ENCODE measurements around the gene WDR37. TPM values are rescaled to one million over a fixed set of nuclear protein-coding genes. Genes with fewer than 3 reads are reported as not detected.
"Not testable (repeated sequence)": the region's sequence is repeated elsewhere in the genome, so short reads cannot be mapped to it uniquely, and the experiment has no call there.

Gene WDR37
- total RNA-seq, 1 experiment from 2014 or later: 5.6 TPM

DNA sequence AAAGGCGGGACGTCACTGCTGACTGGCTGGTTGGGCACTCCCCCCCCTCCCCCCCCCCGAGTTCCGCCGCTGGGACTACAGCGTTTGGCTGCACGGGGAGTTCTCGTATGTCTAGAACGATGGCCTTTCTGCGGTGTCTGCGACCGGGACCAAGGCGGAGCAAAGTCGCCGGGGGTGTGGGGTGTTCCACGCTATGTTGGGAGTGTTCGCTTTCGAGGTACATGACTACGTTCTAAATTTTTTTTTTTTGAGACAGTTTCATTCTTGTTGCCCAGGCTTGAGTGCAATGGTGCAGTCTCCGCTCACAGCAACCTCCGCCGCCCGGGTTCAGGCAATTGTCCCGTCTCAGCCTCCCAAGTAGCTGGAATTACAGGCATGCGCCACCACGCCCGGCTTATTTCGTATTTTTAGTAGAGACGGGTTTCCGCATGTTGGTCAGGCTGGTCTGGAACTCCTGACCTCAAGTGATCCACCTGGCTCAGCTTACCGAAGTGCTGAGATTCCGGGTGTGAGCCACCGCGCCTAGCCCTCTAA is 6.7 kb upstream of the WDR37 start:
- Histone ChIP-seq H3K27me3 (no peaks in the 10 kb centered on the region), H3K4me3 (peak overlapping the region; percentile 70), H3K9me3 (replicated peaks) (no peaks in the 10 kb centered on the region), H3K27ac (peak overlapping the region; percentile 83), H3K4me1 (no peaks in the 10 kb centered on the region), H3K36me3 (peaks cover 20% of the 10 kb centered on the region)
- peak in 1 of 2 experiments; percentile 31 for DNase-seq

DNA sequence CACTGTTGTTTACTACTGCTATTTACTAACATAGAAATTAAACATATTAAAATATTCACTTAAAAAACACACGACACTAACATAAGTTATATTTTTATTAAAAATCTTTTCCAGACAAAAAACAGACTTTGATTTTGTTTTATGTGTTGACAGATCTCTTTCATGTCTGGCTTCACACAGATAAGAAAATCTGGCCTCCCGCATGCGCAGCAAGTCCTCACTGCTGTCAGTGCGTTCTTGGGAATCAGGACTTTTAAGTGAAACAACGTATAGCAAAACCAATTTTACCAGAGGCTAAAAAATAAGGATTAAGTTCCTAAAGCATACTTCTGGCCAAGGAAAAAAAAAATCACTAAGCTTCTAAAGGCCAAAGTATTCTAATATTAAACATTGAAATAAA is 6.0 kb upstream of the WDR37 start:
- no peak for DNase-seq
- Histone ChIP-seq H3K9me3 (replicated peaks) (no peaks in the 10 kb centered on the region), H3K27me3 (no peaks in the 10 kb centered on the region), H3K4me3 (peak overlapping the region; percentile 70), H3K36me3 (peaks cover 20% of the 10 kb centered on the region), H3K4me1 (no peaks in the 10 kb centered on the region), H3K27ac (no peak overlapping the region)

DNA sequence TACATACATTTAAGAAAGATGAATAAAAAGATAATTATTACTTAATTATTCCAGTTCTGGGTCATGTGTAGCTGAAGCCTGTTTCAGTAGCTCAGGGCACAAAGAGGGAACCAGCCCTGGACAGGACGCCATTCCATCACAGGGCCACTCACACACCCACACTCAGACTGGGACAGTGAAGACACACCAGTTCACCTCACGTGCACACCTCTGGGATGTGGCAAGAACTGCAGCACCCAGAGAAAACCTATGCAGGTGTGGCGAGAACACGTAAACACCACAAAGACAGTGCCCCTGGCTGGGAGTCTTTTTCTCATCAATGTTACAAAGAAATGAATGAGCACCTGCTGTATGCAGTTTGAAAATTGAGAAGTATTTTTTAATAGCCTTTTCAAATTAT is 5.6 kb upstream of the WDR37 start:
- H3K36me3 ChIP-seq: peaks cover 20% of the 10 kb centered on the region
- no peak overlapping the region for H3K27ac ChIP-seq
- H3K4me3 ChIP-seq: peak overlapping the region; percentile 70; the same call in 1 of the 2 replicates

DNA sequence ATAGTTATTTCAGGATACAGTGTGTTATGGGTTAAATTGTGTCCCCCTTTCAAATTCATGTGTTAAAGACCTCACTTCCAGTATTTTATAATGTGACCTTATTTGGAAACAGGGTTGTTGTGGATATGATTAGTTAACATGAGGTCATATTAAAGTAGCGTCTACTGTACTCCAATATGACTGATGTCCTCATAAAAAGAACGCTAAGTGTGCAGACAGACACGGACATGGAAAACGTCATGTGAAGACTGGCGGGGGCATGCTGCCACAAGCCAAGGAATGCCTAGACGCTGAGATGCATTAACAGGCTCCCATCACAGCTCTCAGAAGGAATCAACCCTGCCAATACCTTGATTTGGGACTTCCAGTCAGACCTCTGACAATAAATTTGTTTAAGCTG is 1.5 kb upstream of the WDR37 start:
- no peak overlapping the region for H3K27ac ChIP-seq
- H3K4me3 ChIP-seq: no peak overlapping the region
- no peaks in the 10 kb centered on the region for H3K4me1 ChIP-seq
- H3K27me3 ChIP-seq: no peaks in the 10 kb centered on the region
- no peak for DNase-seq
- H3K9me3 ChIP-seq (replicated peaks): no peaks in the 10 kb centered on the region
- peaks cover 16% of the 10 kb centered on the region for H3K36me3 ChIP-seq

More for the DNA sequence above, 5.6 kb upstream of the WDR37 start:
- no peaks in the 10 kb centered on the region for H3K27me3 ChIP-seq
- H3K4me1 ChIP-seq: no peaks in the 10 kb centered on the region
- H3K9me3 ChIP-seq (replicated peaks): no peaks in the 10 kb centered on the region
- no peak for DNase-seq

DNA sequence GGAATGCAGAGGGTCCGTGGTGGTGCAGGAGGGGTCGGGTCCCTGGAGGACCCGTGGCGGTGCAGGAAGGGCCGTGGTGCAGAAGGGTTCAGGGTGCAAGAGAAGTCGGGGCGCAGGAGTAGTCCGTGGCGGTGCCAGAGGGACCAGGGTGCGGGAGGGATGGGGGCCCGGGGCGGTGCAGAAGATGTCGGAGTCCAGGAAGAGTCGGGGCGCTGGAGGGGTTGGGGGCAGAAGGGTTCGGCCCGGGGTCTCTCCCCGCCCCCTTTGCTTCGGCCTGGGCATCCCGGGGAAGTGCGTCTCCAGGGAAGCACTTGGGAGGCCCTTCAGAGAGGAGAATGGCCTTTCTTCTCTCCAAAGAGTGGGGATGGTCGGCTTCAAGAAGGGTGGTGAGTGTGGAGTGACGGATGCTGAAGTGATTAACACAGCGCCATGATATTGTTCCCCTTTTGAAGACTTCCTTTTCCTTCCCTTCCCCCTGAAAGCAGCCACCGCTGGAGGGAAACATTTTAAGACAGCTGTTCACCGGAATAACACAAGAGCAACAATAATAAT is 997 bp downstream of the WDR37 start:
- H3K4me3 ChIP-seq: peak overlapping the region; percentile 94
- H3K27ac ChIP-seq: no peak overlapping the region
- peaks cover 9% of the 10 kb centered on the region for H3K36me3 ChIP-seq
- no peaks in the 10 kb centered on the region for H3K9me3 ChIP-seq (replicated peaks)
- no peaks in the 10 kb centered on the region for H3K4me1 ChIP-seq
- H3K27me3 ChIP-seq: no peaks in the 10 kb centered on the region
- no peak for DNase-seq

DNA sequence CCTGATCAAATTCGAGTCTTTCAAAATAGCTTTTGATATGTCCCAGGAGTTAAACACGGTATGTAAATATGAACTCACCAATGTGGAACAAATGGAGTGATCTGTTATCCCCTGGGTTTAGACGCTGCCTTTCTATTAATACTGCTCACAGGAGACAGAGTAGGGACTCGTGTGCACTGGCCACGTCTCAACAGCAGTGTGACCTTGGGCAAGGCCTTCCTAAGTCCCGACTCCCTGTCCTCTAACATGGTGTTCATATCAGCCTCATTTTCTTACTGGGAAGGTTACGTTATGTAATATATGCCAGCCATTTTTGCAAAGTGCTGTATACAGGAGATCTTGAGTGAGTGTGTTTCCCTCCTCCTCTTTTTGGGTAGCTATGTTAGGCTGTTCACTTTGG is 1.8 kb downstream of the WDR37 start:
- Histone ChIP-seq H3K4me1 (no peaks in the 10 kb centered on the region), H3K4me3 (peak overlapping the region; percentile 94), H3K36me3 (peaks cover 3% of the 10 kb centered on the region; the same call in 1 of the 2 replicates), H3K27me3 (no peaks in the 10 kb centered on the region), H3K9me3 (replicated peaks) (no peaks in the 10 kb centered on the region), H3K27ac (no peak overlapping the region)
- no peak for DNase-seq

GRCh38 chr10:1059902-1060301 is 3.7 kb downstream of the WDR37 start:
- Histone ChIP-seq H3K4me3 (no peak overlapping the region), H3K9me3 (replicated peaks) (no peaks in the 10 kb centered on the region), H3K4me1 (no peaks in the 10 kb centered on the region), H3K27ac (no peak overlapping the region), H3K36me3 (no peaks in the 10 kb centered on the region), H3K27me3 (no peaks in the 10 kb centered on the region)
- DNase-seq: no peak

GRCh38 chr10:1061930-1062774 is 6.0 kb downstream of the WDR37 start:
- Histone ChIP-seq H3K27ac (no peak overlapping the region), H3K9me3 (replicated peaks) (no peaks in the 10 kb centered on the region), H3K27me3 (no peaks in the 10 kb centered on the region), H3K36me3 (no peaks in the 10 kb centered on the region), H3K4me3 (no peak overlapping the region), H3K4me1 (no peaks in the 10 kb centered on the region)
- DNase-seq: no peak

DNA sequence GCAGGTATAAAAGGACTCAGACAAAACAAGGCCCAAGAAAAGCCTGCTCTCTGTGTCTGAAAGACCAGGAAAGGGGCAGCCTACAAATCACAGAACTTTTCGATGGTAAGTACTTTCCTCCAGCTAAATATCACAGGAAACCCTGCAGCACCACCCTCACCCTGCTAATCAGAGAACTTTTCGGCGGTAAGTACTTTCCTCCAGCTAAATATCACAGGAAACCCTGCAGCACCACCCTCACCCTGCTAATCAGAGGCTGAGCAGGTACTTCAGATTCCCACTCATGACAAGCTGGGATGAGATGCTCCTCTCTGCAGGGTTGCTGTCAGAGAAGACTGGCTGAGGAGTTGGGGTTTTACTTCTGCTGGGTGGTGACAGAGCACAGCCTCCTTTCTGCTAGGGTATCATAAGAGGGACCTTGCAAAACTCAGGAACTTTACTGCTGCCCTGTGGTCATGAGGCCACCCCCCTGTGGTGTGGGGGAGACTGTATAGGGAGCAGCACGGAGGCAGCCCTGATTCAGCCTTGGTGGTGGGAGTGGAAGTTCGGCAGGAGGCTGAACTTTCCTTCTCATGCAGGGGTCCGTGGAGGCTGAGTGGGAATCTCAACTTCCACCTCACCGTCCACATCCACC is 7.2 kb downstream of the WDR37 start:
- H3K4me3 ChIP-seq: no peak overlapping the region
- no peak for DNase-seq
- no peaks in the 10 kb centered on the region for H3K4me1 ChIP-seq
- no peaks in the 10 kb centered on the region for H3K27me3 ChIP-seq
- no peaks in the 10 kb centered on the region for H3K9me3 ChIP-seq (replicated peaks)
- H3K27ac ChIP-seq: no peak overlapping the region
- H3K36me3 ChIP-seq: no peaks in the 10 kb centered on the region

- no peaks in the 10 kb centered on the region for H3K4me1 ChIP-seq
Observed at GRCh38 chr10:1064964-1065247, 8.7 kb downstream of the WDR37 start.

GRCh38 chr10:1066734-1067133 is 10.5 kb downstream of the WDR37 start:
- not testable (repeated sequence) for H3K27ac ChIP-seq; H3K4me1 ChIP-seq; H3K36me3 ChIP-seq; H3K9me3 ChIP-seq (replicated peaks); H3K27me3 ChIP-seq; DNase-seq; H3K4me3 ChIP-seq

More at GRCh38 chr10:1064964-1065247, 8.7 kb downstream of the WDR37 start:
- no peak for DNase-seq
- Histone ChIP-seq H3K4me3 (no peak overlapping the region), H3K9me3 (replicated peaks) (no peaks in the 10 kb centered on the region), H3K27me3 (no peaks in the 10 kb centered on the region), H3K36me3 (no peaks in the 10 kb centered on the region), H3K27ac (no peak overlapping the region)

DNA sequence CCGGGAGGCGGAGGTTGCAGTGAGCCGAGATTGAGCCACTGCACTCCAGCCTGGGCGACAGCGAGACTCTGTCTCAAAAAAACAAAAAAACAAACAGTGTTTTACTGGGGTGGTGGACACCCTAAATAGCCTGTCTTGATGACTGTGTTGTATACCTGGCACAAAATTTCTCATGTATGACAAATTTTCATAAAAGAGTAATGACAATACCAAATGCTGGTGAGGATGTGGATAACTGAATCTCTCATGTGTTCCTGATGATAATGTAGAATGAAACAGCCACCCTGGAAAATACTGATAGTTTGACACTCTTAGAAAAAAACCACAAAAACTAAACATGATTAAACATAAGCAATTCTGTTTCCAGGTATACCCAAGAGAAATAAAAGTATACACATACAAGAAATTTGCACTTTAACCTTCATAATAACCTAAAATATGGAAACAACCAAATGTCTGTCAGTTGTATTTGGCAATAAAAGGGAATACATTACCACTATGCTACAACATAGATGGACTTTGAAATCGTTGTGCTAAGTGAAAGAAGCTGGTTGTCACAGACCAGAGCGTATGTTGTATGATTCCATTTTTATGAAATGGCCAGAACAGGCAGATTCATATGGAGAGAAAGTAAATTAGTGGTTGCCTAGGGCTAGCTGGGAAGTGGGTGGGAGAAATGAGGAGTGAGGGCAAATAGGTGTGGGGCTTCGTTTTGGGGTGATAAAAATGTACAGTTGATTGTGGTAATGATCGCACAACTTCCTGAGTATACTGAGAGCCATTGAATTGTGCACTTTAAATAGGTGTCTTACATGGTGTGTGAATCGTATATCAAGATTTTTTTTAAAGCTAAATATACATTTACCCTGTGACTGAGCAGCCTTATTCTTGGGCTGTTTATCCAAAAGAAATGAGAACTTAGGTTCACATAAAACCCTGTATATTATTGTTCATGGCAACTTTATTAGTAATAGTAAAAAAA is 12.5 kb downstream of the WDR37 start:
- DNase-seq: no peak
- Histone ChIP-seq H3K4me1 (no peaks in the 10 kb centered on the region), H3K27ac (no peak overlapping the region), H3K27me3 (no peaks in the 10 kb centered on the region), H3K9me3 (replicated peaks) (no peaks in the 10 kb centered on the region), H3K36me3 (no peaks in the 10 kb centered on the region; the same call in 1 of the 2 replicates), H3K4me3 (no peak overlapping the region)

DNA sequence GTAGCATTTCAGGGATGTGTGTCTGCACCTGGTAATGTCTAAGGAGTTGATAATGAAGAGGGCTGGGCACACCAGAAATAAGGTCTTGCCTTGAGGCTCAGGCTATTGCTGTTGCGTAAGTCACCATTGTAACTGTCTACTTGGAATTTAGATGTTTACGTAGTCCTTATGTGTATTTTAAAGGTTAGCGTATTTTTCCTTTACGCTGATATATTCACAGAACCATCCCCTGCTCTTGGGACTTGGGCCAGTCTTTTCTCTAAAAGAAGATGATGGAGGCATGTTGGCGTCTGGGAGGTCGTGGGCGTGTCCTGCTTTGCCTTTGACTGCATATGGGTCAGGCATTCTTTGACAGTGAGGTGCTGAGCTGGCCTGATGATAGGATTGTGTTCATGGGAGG is 14.7 kb downstream of the WDR37 start:
- no peaks in the 10 kb centered on the region; the same call in 1 of the 2 replicates for H3K36me3 ChIP-seq
- H3K4me3 ChIP-seq: no peak overlapping the region
- H3K27ac ChIP-seq: no peak overlapping the region
- no peak for DNase-seq
- H3K9me3 ChIP-seq (replicated peaks): no peaks in the 10 kb centered on the region
- H3K27me3 ChIP-seq: no peaks in the 10 kb centered on the region
- no peaks in the 10 kb centered on the region for H3K4me1 ChIP-seq

DNA sequence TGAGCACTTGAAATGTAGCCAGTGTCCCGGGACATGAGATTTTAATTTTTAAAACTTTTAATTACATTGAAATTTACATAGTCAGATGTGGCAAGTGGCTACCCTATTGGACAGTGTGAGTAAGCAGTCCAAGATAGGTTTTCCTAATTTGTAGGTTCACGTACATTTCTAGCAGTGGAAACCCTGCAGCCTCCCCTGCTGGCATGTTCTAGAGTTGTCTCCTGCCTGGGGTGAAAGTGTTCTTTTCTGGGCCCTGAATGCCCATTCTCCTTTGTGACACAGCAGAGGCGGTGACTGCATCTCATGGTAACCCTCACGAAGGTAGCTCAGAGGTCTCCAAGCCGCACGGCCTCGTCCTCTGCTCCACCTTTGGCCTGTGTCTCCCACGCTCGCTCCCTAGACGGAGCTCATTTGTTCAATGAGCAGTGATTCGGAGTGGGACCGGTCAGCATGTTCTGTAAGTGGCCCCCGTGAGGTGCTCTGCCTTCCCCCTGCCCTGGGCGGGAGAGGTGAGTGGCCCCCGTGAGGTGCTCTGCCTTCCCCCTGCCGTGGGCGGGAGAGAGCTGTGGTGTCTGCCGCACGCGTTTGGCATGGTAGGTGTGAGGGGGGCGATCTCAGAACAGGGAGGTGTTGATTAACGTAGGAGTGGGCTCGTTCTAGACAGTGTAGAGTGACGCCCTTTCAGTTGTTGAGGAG is 18.0 kb downstream of the WDR37 start:
- no peak overlapping the region for H3K27ac ChIP-seq
- H3K36me3 ChIP-seq: no peaks in the 10 kb centered on the region; the same call in 1 of the 2 replicates
- H3K9me3 ChIP-seq (replicated peaks): no peaks in the 10 kb centered on the region
- H3K4me3 ChIP-seq: no peak overlapping the region
- no peaks in the 10 kb centered on the region for H3K4me1 ChIP-seq
- DNase-seq: no peak
- H3K27me3 ChIP-seq: no peaks in the 10 kb centered on the region

Data from SJCRH30 (cell line).